ENCODE measurements around the gene OPN4. TPM values are rescaled to one million over a fixed set of nuclear protein-coding genes. Genes with fewer than 3 reads are reported as not detected.

OPN4 gene
- total and polyA plus RNA-seq, 2 of the 8 experiments (the other 6 are each of a cell fraction or from before 2014, with no cell fraction given) = not detected

GRCh38 chr10:86653379-86653778 is 968 bp upstream of the OPN4 start:
- TF ChIP-seq EZH2 (IDR thresholded peaks at IDR 0.05; ENCODE audit: low read depth, low read length, severe bottlenecking) = no peak
- no peak for TF ChIP-seq E2F6 (IDR thresholded peaks at IDR 0.05)
- no peak for TF ChIP-seq RFX5 (IDR thresholded peaks at IDR 0.05; ENCODE audit: borderline replicate concordance, low read depth, low read length)
- TF ChIP-seq RAD21 (IDR thresholded peaks at IDR 0.05 in 1 of 2, conservative IDR thresholded peaks at IDR 0.05 in 1 of 2; ENCODE audit: low read depth in 2 of 2, low read length in 2 of 2) = no peak
- no peak for TF ChIP-seq NANOG (IDR thresholded peaks at IDR 0.05; ENCODE audit: insufficient read depth, low read depth, low read length, poor library complexity, severe bottlenecking)
- TF ChIP-seq JUN (IDR thresholded peaks at IDR 0.05; ENCODE audit: low read depth, low read length) = no peak
- no peak for TF ChIP-seq ZNF274 (IDR thresholded peaks at IDR 0.05; ENCODE audit: borderline replicate concordance, extremely low read depth, low read length)
- no peak overlapping the region for H2BK15ac ChIP-seq (ENCODE audit: low read length)
- POLR2A ChIA-PET (ENCODE audit: partially characterized antibody) = interaction anchor here (1.9 kb wide), 1 partner anchor 11 kb away, joined by 4 read pairs; no protein-coding TSS in a partner anchor
- H3K27ac ChIP-seq (ENCODE audit: low read depth, low read length) = no peak overlapping the region
- H2BK20ac ChIP-seq (ENCODE audit: low read length) = 0 out of 2 replicates have a peak overlapping the region, but pooled peaks have one; percentile 61
- H3K27me3 ChIP-seq (replicated peaks in 1 of 4; ENCODE audit: control insufficient read depth in 3 of 4, extremely low read depth in 1 of 4, insufficient read depth in 3 of 4, low read length in 3 of 4) = 0 out of 7 replicates have a peak, but pooled peaks cover 0 to 2% (median 0%) of the 10 kb centered on the region in 4 experiments
- no peak overlapping the region for H3K4ac ChIP-seq (replicated peaks; ENCODE audit: insufficient read length, low read depth, low read length)
- CTCF ChIA-PET (ENCODE audit: partially characterized antibody) = interaction anchor here (0.7 to 2.0 kb wide), 3 partner anchors 9 to 68 kb away, joined by 3 to 7 read pairs (median 4); no protein-coding TSS in a partner anchor
- H2AK5ac ChIP-seq (ENCODE audit: low read depth, low read length) = no peak overlapping the region
- H3K79me1 ChIP-seq (ENCODE audit: low read depth, low read length) = no peaks in the 10 kb centered on the region
- no peak overlapping the region for H3K4me3 ChIP-seq (ENCODE audit: extremely low read depth in 1 of 4, insufficient read depth in 2 of 4, low read depth in 3 of 4, low read length in 4 of 4)
- DNase-seq (ENCODE audit: low read depth in 1 of 2, low spot score in 2 of 2) = no peak
- H2BK12ac ChIP-seq (ENCODE audit: low read depth, low read length) = no peak overlapping the region
- no peaks in the 10 kb centered on the region for H3K36me3 ChIP-seq (ENCODE audit: control insufficient read depth in 2 of 4, insufficient read depth in 4 of 4, low read length in 3 of 4)
- peaks cover 0 to 6% of the 10 kb centered on the region in 2 experiments for H4K20me1 ChIP-seq (replicated peaks in 1 of 2; ENCODE audit: control insufficient read depth in 1 of 2, insufficient read depth in 2 of 2, low read length in 2 of 2)
- no peak overlapping the region for H3K9ac ChIP-seq (replicated peaks in 1 of 4; ENCODE audit: extremely low read depth in 1 of 4, low read depth in 3 of 4, low read length in 3 of 4)
- no peak overlapping the region for H2AFZ ChIP-seq (ENCODE audit: low read length)
- no peak overlapping the region for H3K23ac ChIP-seq (ENCODE audit: insufficient read length)
- H3K4me2 ChIP-seq (ENCODE audit: insufficient read depth in 1 of 2, low read depth in 2 of 2, low read length in 2 of 2) = no peak overlapping the region
- no peaks in the 10 kb centered on the region for H3K9me3 ChIP-seq (ENCODE audit: insufficient read depth in 2 of 2, low read depth in 1 of 2, low read length in 1 of 2)
- peaks cover 7% of the 10 kb centered on the region; the same call in 1 of the 2 replicates for H3K23me2 ChIP-seq (ENCODE audit: low read depth, low read length)
- H3K56ac ChIP-seq (replicated peaks; ENCODE audit: insufficient read length, low read depth, low read length) = peak overlapping the region; percentile 98
- no peak overlapping the region for H4K5ac ChIP-seq (ENCODE audit: insufficient read length, low read depth, low read length)
- no peak overlapping the region; the same call in 1 of the 2 replicates for H4K8ac ChIP-seq (ENCODE audit: extremely low read depth, insufficient read depth, low read length)
- H3K18ac ChIP-seq (ENCODE audit: extremely low read depth, low read length) = no peak overlapping the region
- WGBS, 2 experiments (ENCODE audit: extremely low coverage in 1 of 2, insufficient coverage in 1 of 2, insufficient read length in 1 of 2, insufficient replicate concordance in 2 of 2, low coverage in 1 of 2, low lambda C conversion rate in 2 of 2, missing lambda C conversion rate in 1 of 2) = 95% methylated on average over 3 of the region's 3 CpGs; no CpG with 5 or more reads in 1 of the 2 experiments
- no peak overlapping the region for H4K91ac ChIP-seq (replicated peaks; ENCODE audit: insufficient read length, low read length)
- H3K4me1 ChIP-seq (replicated peaks in 1 of 4; ENCODE audit: control insufficient read depth in 3 of 4, insufficient read depth in 4 of 4, low read length in 3 of 4) = peaks cover 0 to 6% (median 3%) of the 10 kb centered on the region in 4 experiments; a peak in 1 of 7 replicates
- H3K14ac ChIP-seq (ENCODE audit: insufficient read length) = no peak overlapping the region
- no peak overlapping the region for H2BK5ac ChIP-seq (ENCODE audit: low read depth, low read length)
- no peak for FAIRE-seq
- H3K79me2 ChIP-seq (ENCODE audit: control insufficient read depth in 1 of 2, insufficient read depth in 2 of 2, low read length in 2 of 2) = no peaks in the 10 kb centered on the region
- no peak overlapping the region for H2BK120ac ChIP-seq (replicated peaks; ENCODE audit: low read depth, low read length)

All from H1 (cell line).